KOPT-K1 (cell line): Measurements from ENCODE around the gene GRB2.
"Not testable (repeated sequence)": the region's sequence is repeated elsewhere in the genome, so short reads cannot be mapped to it uniquely, and the experiment has no call there.

Source experiments
- H3K27ac ChIP-seq: fragments of 200-600 bp; sonication (generic); 2 replicates; pipeline ENCODE4 v1.5.1; 2016; ENCODE audit warnings: antibody characterized with exemption, mild to moderate bottlenecking, low read depth, low read length; ENCODE audit not compliant: poor library complexity, severe bottlenecking
- H3K36me3 ChIP-seq: fragments of 200-600 bp; sonication (generic); 2 replicates; pipeline ENCODE4 v1.5.1; 2017; ENCODE audit warnings: antibody characterized with exemption, mild to moderate bottlenecking, low read length, moderate library complexity; ENCODE audit not compliant: insufficient read depth
- H3K9me3 ChIP-seq: fragments of 200-600 bp; sonication (generic); 2 replicates; pipeline ENCODE4 v1.5.1; 2017; ENCODE audit warnings: antibody characterized with exemption, low read length, mild to moderate bottlenecking; ENCODE audit not compliant: insufficient read depth, poor library complexity, severe bottlenecking

GRB2 gene

DNA sequence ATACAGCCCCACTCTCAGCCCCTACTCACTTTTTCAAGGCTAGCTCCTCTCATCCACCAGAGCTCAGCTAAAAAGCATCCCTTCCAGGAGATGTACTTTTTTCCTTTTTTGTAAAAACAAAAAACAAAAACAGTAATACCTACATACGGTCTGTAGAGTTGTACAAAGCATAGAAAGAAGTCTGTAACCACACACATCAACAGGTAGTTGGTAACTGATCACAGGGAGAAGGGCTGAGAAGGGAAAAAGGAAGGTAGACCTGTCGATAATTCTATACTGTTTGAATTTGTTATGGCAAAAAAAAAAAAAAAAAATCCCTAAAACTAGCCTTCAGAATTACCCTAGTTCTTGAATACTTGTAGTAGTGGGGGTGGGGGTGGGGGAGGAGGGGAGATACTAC is 117.1 kb downstream of the GRB2 start:
- H3K9me3 ChIP-seq = no peaks in the 10 kb centered on the region
- H3K27ac ChIP-seq = peak overlapping the region; percentile 71
- peaks cover 34% of the 10 kb centered on the region for H3K36me3 ChIP-seq

DNA sequence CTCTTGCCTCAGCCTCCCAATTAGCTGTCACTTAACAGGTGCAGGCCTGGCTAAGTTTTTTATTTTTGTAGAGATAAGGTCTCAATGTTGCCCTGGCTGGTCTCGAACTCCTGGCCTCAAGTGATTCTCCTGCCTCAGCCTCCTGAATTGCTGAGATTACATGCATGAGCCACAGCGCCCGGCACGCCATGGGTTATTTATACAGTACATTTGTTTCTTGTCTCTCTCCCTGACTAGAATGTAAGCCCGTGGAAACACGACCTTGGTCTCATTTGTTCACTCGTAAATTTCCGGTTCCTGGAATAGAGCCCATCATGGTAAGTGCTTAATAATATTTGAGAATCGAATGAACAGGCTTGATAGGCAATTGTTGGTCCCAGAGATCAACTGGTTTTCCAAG is 118.3 kb downstream of the GRB2 start:
- H3K27ac ChIP-seq = no peak overlapping the region
- peaks cover 42% of the 10 kb centered on the region for H3K36me3 ChIP-seq
- H3K9me3 ChIP-seq = no peaks in the 10 kb centered on the region

DNA sequence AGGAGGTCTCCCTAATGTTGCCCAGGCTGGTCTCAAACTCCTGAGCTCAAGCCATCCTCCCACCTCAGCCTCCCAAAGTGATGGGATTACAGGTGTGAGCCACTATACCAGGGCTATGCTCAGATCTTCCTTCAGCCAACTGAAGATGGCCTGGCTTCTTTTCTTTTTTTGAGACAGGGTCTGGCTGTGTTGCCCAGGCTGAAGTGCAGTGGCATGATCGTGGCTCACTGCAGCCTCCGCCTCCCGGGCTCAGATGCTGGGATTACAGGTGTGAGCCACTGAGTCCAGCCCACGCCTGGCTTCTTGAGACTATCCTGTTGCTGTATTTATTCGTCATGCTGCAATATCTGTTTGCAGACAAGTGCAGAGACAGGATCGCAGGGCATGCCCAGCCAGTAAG is 120.4 kb downstream of the GRB2 start:
- no peak overlapping the region for H3K27ac ChIP-seq
- peaks cover 63% of the 10 kb centered on the region for H3K36me3 ChIP-seq
- H3K9me3 ChIP-seq = no peaks in the 10 kb centered on the region

DNA sequence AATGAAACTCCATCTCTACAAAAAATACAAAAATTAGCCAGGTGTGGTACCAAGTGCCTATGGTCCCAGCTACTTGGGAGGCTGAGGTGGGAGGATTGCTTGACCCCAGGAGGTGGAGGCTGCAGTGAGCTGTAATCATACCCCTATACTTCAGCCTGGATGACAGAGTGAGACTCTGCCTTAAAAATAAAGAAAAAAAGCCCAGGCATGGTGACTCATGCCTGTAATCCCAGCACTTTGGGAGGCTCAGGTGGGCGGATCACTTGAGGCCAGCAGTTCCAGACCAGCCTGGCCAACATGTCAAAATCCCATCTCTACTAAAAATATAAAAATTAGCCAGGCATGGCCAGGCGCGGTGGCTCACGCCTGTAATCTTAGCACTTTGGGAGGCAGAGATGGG is 125.3 kb downstream of the GRB2 start:
- H3K27ac ChIP-seq, H3K9me3 ChIP-seq: not testable (repeated sequence)
- H3K36me3 ChIP-seq = peaks cover 84% of the 10 kb centered on the region

DNA sequence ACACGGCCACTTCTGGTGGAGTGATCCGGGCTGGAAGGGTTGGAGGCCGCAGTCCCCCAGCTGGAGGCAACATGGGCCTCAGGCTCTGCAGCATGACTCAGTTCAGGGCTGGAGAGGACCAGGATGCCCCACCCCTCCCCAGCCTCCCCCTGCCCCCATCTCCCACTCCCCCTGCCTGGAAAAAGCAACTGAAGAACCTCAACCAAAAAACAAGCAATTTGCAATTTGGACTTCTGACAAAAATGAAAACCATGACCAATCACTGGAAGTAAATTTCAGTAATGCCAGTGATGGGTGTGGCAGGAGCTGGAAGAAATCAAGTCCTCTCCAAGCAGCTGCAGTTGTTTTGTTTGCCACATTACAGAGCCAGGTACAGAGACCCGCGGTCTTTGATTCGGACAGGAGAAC is 127.8 kb downstream of the GRB2 start:
- H3K9me3 ChIP-seq = no peaks in the 10 kb centered on the region
- peaks cover 86% of the 10 kb centered on the region for H3K36me3 ChIP-seq
- no peak overlapping the region for H3K27ac ChIP-seq

DNA sequence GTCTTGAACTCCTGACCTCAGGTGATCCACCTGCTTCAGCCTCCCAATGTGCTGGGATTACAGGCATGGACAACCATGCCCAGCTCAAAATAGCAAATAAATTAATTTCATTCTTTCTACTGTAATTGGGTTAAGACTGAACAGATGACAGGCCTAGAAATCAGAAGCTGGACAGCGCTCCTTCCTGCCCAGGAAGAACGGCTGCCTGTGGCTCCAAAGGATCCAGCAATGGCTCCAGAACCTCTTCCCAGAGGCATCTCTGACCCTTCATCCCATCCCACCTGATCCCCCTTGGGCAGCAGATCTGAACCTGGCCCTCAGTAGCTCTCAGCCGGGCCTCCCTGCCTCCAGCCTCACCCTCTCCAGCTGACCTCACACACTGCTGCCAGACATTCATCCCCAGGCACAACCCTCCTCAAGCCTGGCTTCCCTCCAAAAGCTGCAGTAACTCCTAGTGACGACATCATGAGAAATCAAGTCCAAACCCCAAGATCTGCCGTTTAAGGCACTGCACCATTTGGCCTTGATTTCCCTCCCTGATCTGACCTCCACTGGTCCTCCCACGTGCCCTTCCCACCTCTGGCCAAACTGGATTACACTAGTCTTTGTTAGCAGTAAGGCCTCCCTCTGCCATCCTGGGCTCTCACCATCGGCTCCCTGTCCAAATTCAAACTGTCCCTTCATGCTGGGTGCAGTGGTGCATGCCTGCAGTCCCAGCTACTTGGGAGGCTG is 131.3 kb downstream of the GRB2 start:
- Histone ChIP-seq H3K36me3 (peaks cover 58% of the 10 kb centered on the region), H3K27ac (no peak overlapping the region), H3K9me3 (no peaks in the 10 kb centered on the region)

GRCh38 chr17:75272848-75273184 is 132.7 kb downstream of the GRB2 start:
- Histone ChIP-seq H3K27ac (peak overlapping the region; percentile 96), H3K36me3 (peaks cover 50% of the 10 kb centered on the region), H3K9me3 (no peaks in the 10 kb centered on the region)

- H3K36me3 ChIP-seq = peaks cover 50% of the 10 kb centered on the region
- H3K27ac ChIP-seq = peak overlapping the region; percentile 96
- H3K9me3 ChIP-seq = no peaks in the 10 kb centered on the region
Measured at GRCh38 chr17:75271955-75272847, 133.3 kb downstream of the GRB2 start.

DNA sequence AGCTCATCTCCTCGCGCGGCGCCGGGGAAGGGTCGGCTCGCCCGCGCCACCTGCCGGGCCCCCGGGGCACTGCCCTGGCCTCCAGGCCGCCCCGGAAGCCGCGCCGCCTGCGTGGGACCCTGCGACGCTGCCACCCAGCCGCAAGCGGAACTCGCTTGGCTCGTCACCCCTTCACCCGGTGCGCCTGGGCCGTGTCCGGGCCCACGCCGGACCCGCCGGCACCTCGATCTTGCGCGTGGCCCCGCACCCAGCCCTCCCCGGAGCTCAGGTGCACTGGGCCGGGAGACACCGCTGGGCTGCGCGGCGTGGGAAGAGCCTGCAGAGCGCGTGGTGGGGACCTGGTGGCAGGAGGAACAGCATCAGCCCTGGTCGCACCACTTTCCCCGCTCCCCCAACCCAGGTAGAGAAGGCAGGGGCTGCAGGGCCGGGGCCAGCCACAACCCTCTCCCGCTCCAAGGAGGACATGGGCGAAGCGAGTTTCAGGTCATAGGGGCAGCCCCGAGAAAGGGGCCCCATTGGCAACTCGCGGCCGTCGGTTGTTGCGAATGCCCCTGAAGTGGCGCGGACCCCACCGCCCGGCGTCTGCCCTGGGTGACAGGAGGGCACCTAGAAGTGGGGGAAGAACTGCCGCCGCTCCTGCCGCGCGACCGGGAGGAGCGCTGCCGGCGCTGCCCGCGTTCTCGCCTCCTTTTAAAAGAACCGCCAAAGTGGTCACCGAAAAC is 134.1 kb downstream of the GRB2 start:
- Histone ChIP-seq H3K27ac (peak overlapping the region; percentile 96), H3K9me3 (no peaks in the 10 kb centered on the region), H3K36me3 (peaks cover 52% of the 10 kb centered on the region)

- peak within 1 kb of the TSS; percentile 96 for H3K27ac ChIP-seq
Measured at GRCh38 chr17:75270966-75271232, 134.6 kb downstream of the GRB2 start, which contains the start of gene MIF4GD. MIF4GD (minus strand) TSS chr17:75271231; CDS start chr17:75270195, 1,036 bp downstream.

DNA sequence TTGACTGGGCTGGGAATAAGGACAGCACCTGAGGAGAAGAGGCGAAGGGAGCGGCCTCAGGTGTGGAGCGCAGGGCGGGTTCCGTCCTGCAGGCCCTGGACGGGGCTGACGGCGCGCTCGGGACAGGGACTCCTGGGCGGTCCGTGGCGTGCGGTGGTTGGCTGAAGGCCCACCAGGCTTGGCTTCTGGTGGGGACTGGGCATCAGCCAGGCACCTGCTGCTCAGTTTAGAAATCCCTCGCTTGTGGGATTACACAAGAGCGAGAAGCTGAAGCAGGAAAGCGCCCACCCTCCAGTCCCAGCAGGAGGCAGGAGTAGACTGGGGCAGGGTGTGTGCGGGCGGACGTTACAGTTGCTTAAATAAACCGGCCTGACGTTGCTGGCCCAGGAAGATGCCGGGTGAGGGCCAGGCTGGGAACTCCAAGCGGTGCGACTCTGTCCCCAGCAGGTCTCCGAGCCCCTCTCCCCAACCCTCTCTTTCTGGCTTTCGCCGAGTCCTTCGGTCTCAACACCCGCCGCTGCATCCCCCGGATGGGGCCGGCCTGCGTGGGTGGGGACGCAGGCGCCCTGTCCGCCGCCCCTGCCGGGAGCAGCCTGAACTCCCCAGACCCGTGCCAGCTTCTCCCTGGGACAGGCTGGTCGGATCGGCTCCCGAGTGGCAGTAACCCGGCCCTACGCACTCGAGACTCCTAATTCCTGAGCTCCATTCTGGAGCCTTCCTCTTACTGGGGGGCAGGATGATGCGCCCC is 135.1 kb downstream of the GRB2 start:
- H3K9me3 ChIP-seq = no peaks in the 10 kb centered on the region
- H3K27ac ChIP-seq = peak overlapping the region; percentile 96
- peaks cover 59% of the 10 kb centered on the region for H3K36me3 ChIP-seq

More at GRCh38 chr17:75270966-75271232, 134.6 kb downstream of the GRB2 start, which contains the start of gene MIF4GD:
- peaks cover 57% of the 10 kb centered on the region for H3K36me3 ChIP-seq
- no peaks in the 10 kb centered on the region for H3K9me3 ChIP-seq

- H3K27ac ChIP-seq = peak overlapping the region; percentile 96
- H3K9me3 ChIP-seq = no peaks in the 10 kb centered on the region
- peaks cover 59% of the 10 kb centered on the region for H3K36me3 ChIP-seq
Measured at GRCh38 chr17:75269844-75270217, 135.6 kb downstream of the GRB2 start.
